Endothelial cell of umbilical vein (primary cell): ENCODE data around the gene ZIC5.

Experiments used
- JUN ChIP-seq: IDR thresholded peaks from 2 replicates; pipeline ENCODE4 v1.6.1; 2011; ENCODE audit warnings: borderline replicate concordance, low read depth; ENCODE audit not compliant: insufficient read length, insufficient read depth
- POLR2A ChIP-seq: IDR thresholded peaks from 2 replicates; pipeline ENCODE4 v1.6.1; 2012; ENCODE audit warnings: low read depth, mild to moderate bottlenecking, control low read depth, low read length

GRCh38 chr13:99984461-99985240 is 13.1 kb upstream of the ZIC5 start:
- TF ChIP-seq POLR2A (no peak), JUN (no peak)
